HepG2 (cell line): ENCODE measurements around the gene TDRD9. TPM values are rescaled to one million over a fixed set of nuclear protein-coding genes. Genes with fewer than 3 reads are reported as not detected.

Experiments used
- ATAC-seq: fragments of 200-7000 bp; cut with Tn5 transposase; 3 replicates; pipeline ENCODE4 v1.9.1; 2020; ENCODE audit warnings: mild to moderate bottlenecking, moderate library complexity
- BruUV-seq: library from RNA; stranded (reverse); fragments of 400-500 nt; replicated peaks from 2 replicates; lab custom pipeline; 2021; lab: Mats Ljungman, UMichigan
- CTCF ChIA-PET: fragments of 300-600 bp; formaldehyde crosslinking; extraction: SDS; loops from one replicate; lab custom pipeline; 2021; ENCODE audit warnings: low total read pairs, inconsistent platforms, low intra/inter-chr PET ratio; lab: Yijun Ruan, JAX
- POLR2A ChIA-PET: fragments of 350-600 bp; sonication (Branson Sonifier 250); formaldehyde crosslinking; loops from one replicate; lab custom pipeline; 2020; ENCODE audit warnings: antibody characterized with exemption, inconsistent platforms; lab: Yijun Ruan, JAX
- DNase-seq: peaks from one replicate; pipeline ENCODE4 v3.0.0-alpha.2; 2015; ENCODE audit warnings: low spot score
- FAIRE-seq: peaks from 3 replicates; lab custom pipeline; 2011; peaks lifted over from hg19 to GRCh38; lab: Jason Lieb, UNC
- H2AFZ ChIP-seq: one replicate; pipeline ENCODE4 v1.6.1; 2011; ENCODE audit warnings: low read length, inconsistent platforms
- H3K27ac ChIP-seq: fragments of 300-600 bp; 3 replicates; pipeline ENCODE4 v1.8.0; 2011; ENCODE audit warnings: mixed run types, mild to moderate bottlenecking, mixed read lengths, low read length, inconsistent platforms; ENCODE audit not compliant: insufficient read depth; ENCODE audit errors: extremely low read length
- H3K27me3 ChIP-seq, 2 experiments: fragments of 200-600 bp in 1 of 2; 2 replicates in 1 of 2; 3 replicates in 1 of 2; pipeline versions ENCODE4 v1.6.0 to v1.8.0; 2011; ENCODE audit warnings: low read length in 2 of 2, mild to moderate bottlenecking in 2 of 2, moderate library complexity in 2 of 2, inconsistent platforms in 1 of 2; ENCODE audit not compliant: insufficient read depth in 2 of 2, control insufficient read depth in 1 of 2
- H3K36me3 ChIP-seq, 2 experiments: fragments of 200-600 bp in 1 of 2; replicated peaks in 1 of 2; 2 replicates in 1 of 2; 3 replicates in 1 of 2; pipeline versions ENCODE4 v1.5.1 to v1.8.0; 2011; ENCODE audit warnings: low read length in 2 of 2, inconsistent platforms in 1 of 2; ENCODE audit not compliant: insufficient read depth in 2 of 2, control insufficient read depth in 1 of 2
- H3K4me1 ChIP-seq: 2 replicates; pipeline ENCODE4 v1.5.1; 2012; ENCODE audit warnings: low read length, inconsistent platforms; ENCODE audit not compliant: insufficient read depth
- H3K4me2 ChIP-seq: 2 replicates; pipeline ENCODE4 v1.6.0; 2011; ENCODE audit warnings: low read depth, low read length, inconsistent platforms
- H3K4me3 ChIP-seq, 3 experiments: fragments of 200-600 bp in 1 of 3; sonication (generic), shearing (Covaris generic) in 1 of 3; replicated peaks in 1 of 3; 2 replicates each; pipeline ENCODE4 v1.5.1; 2011 to 2016; ENCODE audit warnings: low read length in 3 of 3, inconsistent platforms in 2 of 3, low read depth in 2 of 3, mild to moderate bottlenecking in 2 of 3, control low read depth in 1 of 3, mixed read lengths in 1 of 3; ENCODE audit not compliant: insufficient read depth in 1 of 3
- H3K79me2 ChIP-seq: one replicate; pipeline ENCODE4 v1.6.1; 2011; ENCODE audit warnings: low read length, inconsistent platforms; ENCODE audit not compliant: insufficient read depth
- H3K9ac ChIP-seq: 2 replicates; pipeline ENCODE4 v1.6.0; 2011; ENCODE audit warnings: mild to moderate bottlenecking, low read depth, low read length, inconsistent platforms; ENCODE audit not compliant: insufficient read depth
- H3K9me3 ChIP-seq: 2 replicates; pipeline ENCODE4 v1.5.1; 2012; ENCODE audit warnings: mild to moderate bottlenecking, low read length
- H4K20me1 ChIP-seq: 2 replicates; pipeline ENCODE4 v1.6.0; 2011; ENCODE audit warnings: inconsistent platforms, mild to moderate bottlenecking, low read length, moderate library complexity; ENCODE audit not compliant: insufficient read depth
- HNRNPL ChIP-seq: fragments of 200-400 bp; formaldehyde crosslinking; IDR thresholded peaks from 2 replicates; pipeline ENCODE4 v1.6.1; 2017; ENCODE audit warnings: mild to moderate bottlenecking, low read depth, low read length
- ISL2 ChIP-seq: sonication (generic); formaldehyde crosslinking; IDR thresholded peaks from 2 replicates; pipeline ENCODE4 v1.5.0; 2020; ENCODE audit warnings: missing genetic modification reagents
- SAFB2 ChIP-seq: sonication (generic); formaldehyde crosslinking; IDR thresholded peaks from 2 replicates; pipeline ENCODE4 v1.5.1; 2020; ENCODE audit warnings: missing genetic modification reagents, low read depth, mild to moderate bottlenecking, borderline replicate concordance
- SMARCC2 ChIP-seq: fragments of 450-650 bp; IDR thresholded peaks from 2 replicates; pipeline ENCODE4 v1.6.1; 2017; ENCODE audit warnings: antibody characterized with exemption, mild to moderate bottlenecking
- TEF ChIP-seq: sonication (generic); formaldehyde crosslinking; IDR thresholded peaks from 2 replicates; pipeline ENCODE4 v1.5.0; 2020; ENCODE audit warnings: missing genetic modification reagents
- ZMAT3 ChIP-seq: sonication (generic); formaldehyde crosslinking; conservative IDR thresholded peaks from 2 replicates; pipeline ENCODE4 v1.7.0; 2021; ENCODE audit warnings: missing genetic modification reagents
- ZNF180 ChIP-seq: sonication (generic); formaldehyde crosslinking; IDR thresholded peaks from 2 replicates; pipeline ENCODE4 v1.4.0; 2020; ENCODE audit warnings: low read depth, missing genetic modification reagents, borderline replicate concordance
- ZNF329 ChIP-seq: sonication (generic); formaldehyde crosslinking; IDR thresholded peaks from 2 replicates; pipeline ENCODE4 v1.9.0; 2021; ENCODE audit warnings: low read depth, mild to moderate bottlenecking, missing genetic modification reagents
- ZNF609 ChIP-seq: sonication (generic); formaldehyde crosslinking; IDR thresholded peaks from 2 replicates; pipeline ENCODE4 v1.4.0; 2020; ENCODE audit warnings: mild to moderate bottlenecking, missing genetic modification reagents, borderline replicate concordance
- ZNF687 ChIP-seq: sonication (generic); formaldehyde crosslinking; IDR thresholded peaks from 2 replicates; pipeline ENCODE4 v1.5.1; 2020; ENCODE audit warnings: mild to moderate bottlenecking, missing genetic modification reagents, moderate library complexity
- WGBS: methylation state at CpG from one replicate; pipeline ENCODE4 v1.1.6; 2017; ENCODE audit warnings: low lambda C conversion rate; 5-methylcytosine and 5-hydroxymethylcytosine counted together
- in situ Hi-C: cut with HindIII; loops from 2 replicates; pipeline ENCODE4 v1.10.0; 2017; ENCODE audit warnings: low pct_unique_long_range_greater_than_20kb; ENCODE audit not compliant: extremely low pct_ligation_motif_present
- intact Hi-C: fragments of 100-400 bp; cut with micrococcal nuclease; formaldehyde crosslinking; loops from one replicate; pipeline ENCODE4 v1.10.0; 2022; ENCODE audit not compliant: unreplicated experiment
- polyA plus RNA-seq, 8 experiments: library from polyadenylated mRNA; depleted of rRNA in 3 of 8; stranded (reverse) in 7 of 8; unstranded in 1 of 8; fragments of >200 nt; fragmentation: Illumina TruSeq in 4 of 8; extraction: Trizol in 4 of 8; gene quantifications; 2 replicates each; pipeline versions ENCODE4 v1.2.1 to v1.2.3, GENCODE V29; 2011 to 2016; ENCODE audit warnings: low read depth in 4 of 8, missing spikeins in 1 of 8, mixed read lengths in 1 of 8; ENCODE audit not compliant: insufficient read depth in 1 of 8
- total RNA-seq, 5 experiments: library from RNA; depleted of rRNA; stranded (reverse); fragments of >200 nt; fragmentation: Illumina TruSeq; extraction: Trizol; gene quantifications; 2 replicates each; pipeline ENCODE4 v1.2.3, GENCODE V29; 2016; ENCODE audit warnings: low read depth in 1 of 5

TDRD9 gene
- total and polyA plus RNA-seq, 2 of the 13 experiments (the other 11 are each of a cell fraction or from before 2014, with no cell fraction given) = not detected

GRCh38 chr14:103883263-103883523 is 45.1 kb upstream of the TDRD9 start:
- TF ChIP-seq HNRNPL = 0 out of 2 replicates have a peak, but pooled peaks have one; percentile 5
- no peak for TF ChIP-seq TEF (CRISPR knock-in tag)
- no peak for TF ChIP-seq SMARCC2
- TF ChIP-seq SAFB2 (CRISPR knock-in tag) = no peak
- TF ChIP-seq ZNF180 = no peak
- TF ChIP-seq ISL2 (CRISPR knock-in tag) = no peak
- peak; percentile 32; the same call in 1 of the 2 replicates for TF ChIP-seq ZNF687 (CRISPR knock-in tag)
- no peak for TF ChIP-seq ZMAT3 (CRISPR knock-in tag)
- TF ChIP-seq ZNF609 (CRISPR knock-in tag) = no peak
- no peak for TF ChIP-seq ZNF329 (CRISPR knock-in tag)
- H3K79me2 ChIP-seq = peaks cover 14% of the 10 kb centered on the region
- no peaks in the 10 kb centered on the region; a peak in 1 of 5 replicates for H3K36me3 ChIP-seq
- in situ Hi-C loops = no loop called here
- DNase-seq = no peak
- intact Hi-C loops = no loop called here
- no peak overlapping the region for H3K4me2 ChIP-seq
- no peak for ATAC-seq
- no peaks in the 10 kb centered on the region for H4K20me1 ChIP-seq
- no peak overlapping the region for H2AFZ ChIP-seq
- CTCF ChIA-PET = no interaction called here
- no CpG with 5 or more reads among the region's 3 CpGs for WGBS
- BruUV-seq = no TSS peak
- no peak for FAIRE-seq
- peaks cover 85% of the 10 kb centered on the region for H3K4me1 ChIP-seq
- POLR2A ChIA-PET = interaction anchor here (1.1 kb wide), 1 partner anchor 28 kb away, joined by 3 read pairs; no protein-coding TSS in a partner anchor
- no peak overlapping the region for H3K4me3 ChIP-seq
- no peaks in the 10 kb centered on the region for H3K9me3 ChIP-seq
- H3K27ac ChIP-seq = peak overlapping the region; percentile 98
- no peak overlapping the region for H3K9ac ChIP-seq
- H3K27me3 ChIP-seq = no peaks in the 10 kb centered on the region; a peak in 1 of 5 replicates
